HG02763 (cell line): ENCODE results near the gene VPS33B.
A peak's percentile ranks its signal among the peaks of the same experiment; 100 is the strongest.
"Not testable (repeated sequence)": the region's sequence is repeated elsewhere in the genome, so short reads cannot be mapped to it uniquely, and the experiment has no call there.

Source experiments
- ATAC-seq: cut with Tn5 transposase; IDR thresholded peaks from one replicate; pipeline ENCODE4 v1.9.1; 2021; ENCODE audit warnings: mild to moderate bottlenecking, moderate library complexity; ENCODE audit not compliant: unreplicated experiment

VPS33B gene

DNA sequence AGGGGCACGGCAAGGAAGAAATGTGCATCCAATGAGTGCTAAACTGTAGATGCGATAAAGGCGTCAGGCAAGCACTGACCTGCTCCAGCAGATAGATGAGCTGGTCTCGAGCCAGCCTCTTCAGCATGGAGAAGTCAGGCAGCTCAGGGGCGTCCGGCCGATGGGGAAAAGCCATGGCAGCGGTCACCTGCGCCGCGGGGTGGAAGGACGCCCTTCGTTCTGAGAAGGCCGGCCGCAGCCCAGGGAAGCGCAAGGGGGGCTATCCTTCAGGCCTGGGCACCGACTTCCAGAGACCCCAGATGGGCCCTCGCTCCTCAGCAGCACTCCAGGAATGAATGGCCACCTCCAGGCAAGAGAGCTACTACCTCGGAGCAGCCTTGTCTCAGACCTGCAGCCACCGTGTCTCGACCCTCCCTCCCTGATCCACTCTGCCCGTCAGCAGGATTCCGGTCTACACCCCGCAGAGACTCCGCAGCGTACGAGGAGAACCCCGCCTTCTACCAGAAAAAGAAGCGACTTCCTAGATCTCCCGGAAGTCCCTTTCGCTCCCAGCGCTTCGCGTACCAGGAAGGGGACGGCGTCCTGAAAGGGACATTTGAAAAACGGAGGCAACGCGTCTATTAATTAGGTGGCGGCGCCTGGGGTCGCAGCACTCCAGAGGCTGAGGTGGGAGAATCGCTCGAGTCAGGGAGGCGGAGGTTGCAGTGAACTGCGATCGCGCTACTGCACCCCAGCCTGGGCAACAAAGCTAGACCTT, at the start of gene VPS33B:
TSS of gene VPS33B (minus strand) at position 520 of the 757 bp plus-strand sequence. CDS start at position 175, 345 bp downstream.
- no peak for ATAC-seq

DNA sequence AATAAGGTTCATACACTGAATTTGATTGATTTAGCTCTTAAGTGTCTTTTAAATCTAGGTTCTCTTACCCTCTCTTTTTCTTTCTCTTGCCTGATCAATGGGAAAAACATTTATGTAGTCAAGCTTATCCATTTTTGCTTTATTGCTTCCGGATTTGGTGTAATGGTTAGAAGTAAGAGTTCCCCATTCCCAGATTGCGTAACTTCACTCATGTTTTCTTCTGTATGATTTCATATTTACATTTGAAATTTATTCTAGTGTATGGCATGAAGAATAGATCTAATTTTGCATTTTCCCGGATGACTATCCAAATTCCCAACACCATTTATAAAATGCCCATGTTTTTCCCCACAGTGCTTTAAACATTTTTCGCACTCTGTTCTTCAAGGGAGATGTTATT, 49.8 kb upstream of the VPS33B start:
- no peak for ATAC-seq

DNA sequence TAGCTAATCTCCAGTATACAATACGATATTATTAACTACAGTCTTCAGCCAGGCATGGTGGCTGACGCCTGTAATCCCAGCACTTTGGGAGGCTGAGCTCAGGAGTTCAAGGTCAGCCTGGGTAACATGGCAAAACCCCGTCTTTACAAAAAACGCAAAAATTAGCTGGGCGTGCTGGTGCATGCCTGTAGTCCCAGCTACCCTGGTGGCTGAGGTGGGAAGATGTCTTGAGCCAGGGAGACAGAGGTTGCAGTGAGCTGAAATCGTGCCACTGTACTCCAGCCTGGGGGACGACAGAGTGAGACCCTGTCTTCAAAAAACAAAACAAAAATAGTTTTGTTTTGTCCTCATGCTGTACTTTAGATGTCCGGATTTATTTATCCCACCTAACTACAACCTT, 48.5 kb upstream of the VPS33B start:
- ATAC-seq: no peak

DNA sequence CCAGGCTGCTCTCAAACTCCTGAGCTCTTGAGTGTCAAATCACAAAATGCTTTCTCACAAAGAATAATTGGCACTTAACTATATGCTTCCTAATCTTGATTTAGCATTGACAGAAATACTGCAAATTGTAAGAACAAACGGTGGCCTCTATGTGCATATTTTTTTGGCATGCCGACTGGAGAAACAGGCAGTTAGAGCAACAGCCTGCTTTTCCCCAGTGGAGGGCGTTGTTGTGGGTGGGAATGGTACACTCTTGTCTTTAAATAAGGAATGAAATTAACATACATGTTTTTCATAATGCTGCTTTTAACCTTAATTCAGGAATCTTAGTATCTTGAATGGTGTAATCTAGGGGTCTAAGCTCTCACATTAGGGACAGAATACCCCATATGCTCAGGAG, 46.6 kb upstream of the VPS33B start:
- ATAC-seq: no peak

DNA sequence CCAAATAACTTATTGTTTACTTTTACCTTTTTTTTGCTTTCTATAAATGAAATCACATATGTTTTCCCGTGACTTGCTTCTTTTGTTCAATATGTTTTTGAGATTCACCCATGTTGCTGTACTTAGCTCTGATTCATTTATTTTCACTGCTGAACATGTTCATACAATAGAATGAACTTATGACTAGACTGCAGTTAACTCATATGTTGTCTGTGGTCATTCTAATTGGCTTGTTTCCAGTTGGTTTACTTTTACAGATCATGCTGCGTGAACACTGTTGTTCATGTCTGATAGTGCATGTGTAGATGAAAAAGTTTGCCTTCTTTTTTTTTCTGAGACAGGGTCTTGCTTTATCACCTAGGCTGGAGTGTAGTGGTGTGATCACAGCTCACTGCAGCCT, 46.0 kb upstream of the VPS33B start:
- no peak for ATAC-seq

DNA sequence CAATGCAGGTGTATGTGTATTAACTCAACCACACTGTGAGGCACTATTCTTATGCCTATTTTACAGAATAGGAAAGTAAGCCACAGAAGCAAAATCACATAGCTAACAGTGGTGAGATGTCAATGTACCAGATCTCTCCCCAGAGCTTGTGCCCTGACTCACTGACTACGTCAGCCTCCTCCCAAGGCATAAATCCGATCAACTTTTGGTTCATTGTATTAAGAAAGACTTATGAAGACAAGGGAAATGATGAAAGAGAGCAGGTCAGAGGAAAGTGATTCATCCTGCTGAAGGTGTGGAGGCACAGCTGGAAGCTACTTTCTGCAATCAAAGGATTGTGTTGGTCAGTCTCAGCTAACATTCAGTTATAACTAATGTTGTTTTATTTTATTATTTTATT, 44.6 kb upstream of the VPS33B start:
- ATAC-seq: no peak

DNA sequence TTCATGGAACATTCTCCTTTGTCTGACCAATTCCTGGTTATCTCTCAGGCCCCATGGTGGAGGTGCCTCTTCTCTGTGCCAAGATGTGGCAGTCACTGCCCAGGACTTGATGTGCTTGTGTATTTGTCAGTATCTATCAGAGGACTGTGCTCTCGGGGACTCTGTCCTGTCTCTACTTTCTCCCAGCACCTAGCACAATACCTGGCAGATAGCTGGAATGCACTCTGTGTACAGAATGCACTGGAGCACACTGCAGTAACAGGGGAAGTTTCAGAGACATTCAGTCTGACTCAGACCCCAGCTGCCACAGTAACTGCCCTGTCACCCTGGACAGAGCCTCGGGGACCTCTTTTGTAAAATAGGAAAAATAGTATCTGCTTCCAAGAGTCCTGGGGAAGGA, 43.1 kb upstream of the VPS33B start:
- ATAC-seq: no peak

DNA sequence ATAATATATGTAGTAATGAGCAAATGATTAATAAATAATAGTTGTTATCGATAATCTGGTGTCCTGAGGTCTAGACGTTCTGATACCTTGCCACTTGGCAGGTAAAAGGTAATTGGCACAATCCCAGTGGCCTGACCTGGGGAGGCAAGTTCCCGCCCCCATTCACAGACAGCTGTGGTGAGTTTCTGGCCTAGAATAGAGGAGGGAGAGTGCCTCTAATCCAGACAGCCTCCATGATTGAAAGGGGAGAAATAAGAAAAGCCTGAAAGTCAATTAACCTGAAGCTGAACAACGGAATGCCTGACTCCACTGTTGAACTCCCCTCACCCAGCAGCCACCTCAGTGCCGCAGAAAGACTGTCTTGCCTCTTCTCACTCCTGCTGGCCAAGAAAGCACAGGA, 39.6 kb upstream of the VPS33B start:
- no peak for ATAC-seq

DNA sequence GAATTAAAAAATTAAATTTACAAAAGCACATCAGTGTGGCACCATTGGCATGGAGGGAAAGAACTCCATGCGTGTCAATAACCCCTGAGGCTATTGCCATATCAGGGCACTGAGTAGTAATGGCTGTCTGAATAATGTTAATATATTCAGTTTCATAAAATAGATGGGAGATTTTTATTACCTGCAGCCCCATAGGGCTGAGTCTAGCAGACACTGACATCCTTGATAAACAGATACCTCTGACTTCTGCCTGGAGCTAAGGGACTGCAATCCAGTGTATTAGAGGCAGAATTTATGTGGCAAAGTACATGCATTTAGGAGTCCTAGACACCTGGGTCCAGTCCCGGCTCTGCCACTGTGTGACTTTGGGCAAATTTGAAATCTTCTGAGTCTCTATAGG, 38.8 kb upstream of the VPS33B start:
- ATAC-seq: no peak

DNA sequence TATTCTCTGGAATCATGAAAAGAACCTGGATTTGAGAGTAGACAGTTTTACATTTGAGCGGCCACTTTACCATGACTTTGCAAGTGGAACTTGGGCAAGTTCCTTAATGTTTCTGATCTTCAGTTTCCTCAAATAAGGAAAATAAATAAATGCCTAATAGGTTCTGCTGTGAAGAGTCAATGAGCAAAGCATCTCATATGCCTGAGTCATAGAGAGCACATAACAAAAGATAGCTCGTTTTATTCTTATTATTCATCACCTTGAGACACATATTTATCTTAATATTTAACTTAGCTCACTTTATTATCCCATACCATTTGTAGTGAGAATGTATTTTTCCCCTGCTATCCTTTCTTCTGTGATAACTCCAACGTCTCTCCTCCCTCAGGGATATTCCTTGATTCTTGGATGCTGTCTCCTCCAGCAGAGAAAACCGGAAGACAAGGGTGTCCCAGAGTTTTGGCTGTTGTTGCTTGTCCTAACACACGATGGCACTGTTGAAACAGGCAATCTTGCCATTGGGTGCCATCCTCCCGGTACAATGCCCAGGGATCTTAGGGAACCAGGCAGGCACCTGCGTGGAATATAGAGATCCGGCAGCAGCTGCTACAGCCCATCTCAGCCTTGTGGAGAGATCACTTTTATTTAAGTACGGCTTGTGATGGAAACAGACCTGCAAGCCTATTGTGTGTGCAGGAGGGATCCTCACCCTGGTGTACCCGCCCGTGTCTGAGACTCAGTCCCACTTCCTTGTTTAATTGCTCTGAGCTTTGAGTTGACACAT, 33.3 kb upstream of the VPS33B start:
- no peak for ATAC-seq

DNA sequence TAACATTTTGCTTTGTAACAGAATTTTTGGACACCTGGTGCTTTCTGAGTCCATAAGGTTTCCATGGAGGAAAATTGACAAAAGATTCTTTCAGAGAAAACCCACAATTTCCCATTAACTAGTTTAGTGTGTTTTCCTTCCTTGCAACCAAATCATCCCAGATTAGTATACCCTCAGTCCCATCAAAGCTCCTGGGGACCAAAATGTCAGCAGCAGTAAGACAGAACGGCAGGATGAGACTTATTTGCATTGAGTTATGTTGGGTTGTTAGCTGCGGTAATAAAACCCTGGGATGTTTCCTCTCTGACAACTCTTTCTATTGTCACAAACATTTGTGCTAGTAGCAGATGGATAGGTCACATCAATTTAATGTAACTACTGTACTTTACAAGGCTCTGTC, 32.4 kb upstream of the VPS33B start:
- ATAC-seq: no peak

DNA sequence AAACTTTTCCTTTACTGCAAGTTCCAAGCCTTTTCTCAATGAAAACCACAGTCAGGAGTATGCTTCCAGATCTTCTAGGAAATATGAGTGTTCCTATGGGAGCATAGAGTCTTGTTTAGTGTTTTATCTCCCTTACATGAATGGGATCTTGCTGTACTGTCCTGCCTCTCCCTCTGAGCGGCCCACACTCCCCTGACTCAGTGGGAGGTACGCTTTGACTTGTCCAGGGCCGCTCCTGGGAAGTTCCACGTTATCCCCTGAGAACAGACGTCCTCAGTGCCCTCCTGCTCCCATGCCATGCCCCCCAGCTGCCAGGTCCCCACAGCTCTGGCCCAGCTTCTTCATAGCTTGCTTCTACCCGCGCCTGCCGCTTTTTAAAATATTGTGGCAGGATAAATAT, 28.9 kb upstream of the VPS33B start:
- no peak for ATAC-seq

DNA sequence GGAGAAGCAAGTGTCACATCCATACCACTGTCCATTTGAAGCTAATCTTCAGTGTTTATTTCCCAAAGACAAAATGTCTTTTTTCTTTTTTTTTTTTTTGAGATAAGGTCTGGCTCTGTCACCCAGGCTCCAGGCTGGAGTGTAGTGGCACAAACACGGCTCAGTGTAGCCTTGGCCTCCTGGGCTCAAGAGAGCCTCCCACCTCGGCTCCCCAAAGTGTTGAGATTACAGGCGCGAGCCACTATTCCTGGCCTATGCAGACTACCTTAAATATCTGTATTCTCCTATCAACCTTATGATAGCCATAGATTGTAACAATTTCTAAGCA, 27.7 kb upstream of the VPS33B start:
- ATAC-seq: peak; percentile 22

DNA sequence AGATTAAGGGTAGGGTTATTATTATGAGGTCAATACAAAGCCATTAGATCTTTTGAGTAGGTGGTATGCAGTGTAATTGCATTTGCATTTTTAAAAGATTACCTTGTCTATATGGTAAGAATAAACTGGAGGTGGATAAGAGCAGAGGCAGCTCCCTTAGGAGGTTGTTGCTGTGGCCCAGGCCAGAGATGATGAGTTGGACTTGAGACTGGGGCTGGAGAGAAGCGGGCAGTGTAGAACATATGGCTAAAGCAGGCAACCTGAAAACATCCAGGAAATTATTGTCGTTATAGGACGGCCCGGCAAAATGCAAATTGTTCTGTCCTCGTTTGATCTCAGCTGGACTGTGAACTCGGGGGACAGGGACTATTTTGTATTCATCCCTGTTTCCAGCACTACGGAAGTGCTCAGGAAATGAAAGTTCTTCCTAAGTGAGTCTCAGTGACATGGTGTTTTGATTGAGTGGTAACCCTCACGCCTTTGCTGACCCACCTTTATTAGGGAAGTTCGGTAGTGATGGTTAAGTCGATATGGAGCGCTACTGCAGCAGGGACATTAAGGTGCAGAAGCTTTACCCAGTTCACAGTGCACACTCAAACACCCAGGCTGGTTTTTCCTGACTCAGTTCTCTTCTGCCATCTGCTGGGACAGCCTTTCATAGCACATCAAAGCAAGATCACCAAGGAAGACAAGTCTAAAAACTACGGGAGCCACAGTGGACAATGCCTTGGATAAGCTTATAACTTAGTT, 27.2 kb upstream of the VPS33B start:
- peak; percentile 50 for ATAC-seq

DNA sequence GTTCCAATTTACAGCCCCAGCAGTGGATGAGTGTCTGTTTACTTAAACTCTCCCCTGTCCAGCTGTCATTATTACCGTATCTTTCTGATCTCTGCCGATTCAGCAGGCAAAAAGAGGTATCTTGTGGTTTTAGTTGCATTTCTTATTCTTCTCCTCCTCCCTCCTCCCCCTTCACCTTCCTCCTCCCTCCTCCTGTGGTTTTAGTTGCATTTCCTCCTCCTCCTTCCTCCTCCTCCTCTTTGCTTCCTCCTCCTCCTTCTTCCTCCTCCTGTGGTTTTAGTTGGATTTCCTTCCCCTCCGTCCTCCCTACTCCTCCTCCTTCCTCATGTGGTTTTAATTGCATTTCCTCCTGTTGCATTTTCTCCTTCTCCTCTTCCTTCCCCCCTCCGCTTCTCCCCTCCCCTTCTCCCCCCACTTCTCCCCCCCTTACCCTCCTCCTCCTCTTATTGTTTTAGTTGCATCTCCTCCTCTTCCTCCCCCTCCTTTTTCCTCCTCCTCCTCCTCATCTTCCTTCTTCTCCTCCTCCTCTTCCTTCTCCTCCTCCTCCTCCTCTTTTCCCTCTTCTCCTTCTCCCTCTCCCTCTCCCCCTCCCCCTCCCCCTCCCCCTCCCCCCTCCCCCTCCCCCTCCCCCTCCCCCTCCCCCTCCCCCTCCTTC, 25.3 kb upstream of the VPS33B start:
- ATAC-seq: no peak

DNA sequence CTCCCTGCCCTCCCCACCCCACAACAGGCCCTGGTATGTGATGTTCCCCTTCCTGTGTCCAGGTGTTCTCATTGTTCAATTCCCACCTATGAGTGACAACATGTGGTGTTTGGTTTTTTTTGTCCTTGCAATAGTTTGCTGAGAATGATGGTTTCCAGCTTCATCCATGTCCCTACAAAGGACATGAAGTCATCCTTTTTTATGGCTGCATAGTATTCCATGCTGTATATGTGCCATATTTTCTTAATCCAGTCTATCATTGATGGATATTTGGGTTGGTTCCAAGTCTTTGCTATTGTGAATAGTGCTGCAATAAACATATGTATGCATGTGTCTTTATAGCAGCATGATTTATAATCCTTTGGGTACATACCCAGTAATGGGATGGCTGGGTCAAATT, 23.7 kb upstream of the VPS33B start:
- not testable (repeated sequence) for ATAC-seq

DNA sequence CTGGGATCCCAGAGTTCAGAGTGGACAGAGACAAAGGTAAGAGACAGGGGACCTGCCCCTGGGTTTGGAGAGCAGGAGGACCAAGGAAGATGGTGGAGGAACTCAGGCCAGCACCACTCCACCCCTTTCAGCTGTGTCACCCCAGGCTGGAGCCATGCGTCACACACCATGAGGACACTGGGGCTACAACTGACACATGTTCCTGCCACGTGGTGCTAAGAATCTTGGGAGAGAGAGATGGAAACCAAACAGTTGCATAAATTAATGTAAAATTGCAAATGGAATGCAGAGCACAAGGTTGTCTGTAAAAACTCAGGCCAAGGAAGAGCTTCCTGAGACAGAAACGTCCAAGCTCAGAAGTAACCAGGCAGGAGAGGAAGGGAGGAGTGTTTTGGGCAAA, 22.7 kb upstream of the VPS33B start:
- no peak for ATAC-seq

DNA sequence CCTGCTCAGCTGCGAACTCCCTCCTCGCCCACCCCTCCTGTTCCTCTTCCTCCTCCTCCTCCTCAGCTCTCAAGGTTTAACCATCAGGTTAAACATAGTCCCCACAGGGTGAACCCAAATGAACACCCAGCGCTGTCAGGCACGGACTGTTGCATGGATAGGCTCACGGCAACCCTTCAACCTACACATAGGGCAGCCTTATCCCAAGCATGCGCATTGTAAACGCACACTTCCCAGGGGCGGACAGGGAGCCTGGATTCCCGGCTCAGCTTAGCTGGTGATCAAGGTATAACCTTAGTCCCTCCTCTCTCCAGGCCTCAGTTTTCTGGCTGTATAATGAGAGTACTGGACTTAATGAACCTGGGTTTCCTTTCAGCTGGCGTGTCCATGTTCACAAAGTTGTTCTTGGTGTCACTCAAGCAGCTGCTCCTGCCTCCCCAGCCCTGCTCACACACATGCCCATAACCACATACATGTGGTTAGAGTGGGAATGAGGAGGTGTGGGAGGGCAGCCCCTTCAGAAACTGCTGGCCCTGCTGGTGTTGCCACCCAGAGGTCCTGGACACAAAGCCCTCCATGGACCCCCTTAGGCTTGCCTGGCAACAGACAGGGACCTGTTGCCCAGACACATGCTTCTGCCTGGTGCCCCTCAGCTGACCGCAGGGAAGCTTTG, 20.9 kb upstream of the VPS33B start:
- no peak for ATAC-seq

DNA sequence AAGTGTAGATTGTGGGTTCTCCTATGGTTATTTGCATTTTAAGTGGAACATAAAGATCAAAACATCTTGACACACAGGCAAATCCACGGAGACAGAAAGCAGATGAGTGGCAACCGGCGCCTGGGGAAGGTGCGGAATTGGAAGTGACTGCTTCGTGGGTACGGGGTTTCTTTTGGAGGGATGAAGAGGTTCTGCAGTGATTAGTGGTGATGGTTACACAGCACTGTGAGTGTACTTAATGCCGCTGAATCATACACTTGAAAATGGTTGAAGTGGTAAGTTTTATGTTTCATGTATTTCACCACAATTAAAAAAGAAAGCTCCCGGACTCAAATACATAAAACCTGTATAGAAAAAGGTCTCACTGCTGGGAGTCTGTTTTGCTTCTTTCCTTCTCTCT, 18.5 kb upstream of the VPS33B start:
- no peak for ATAC-seq

DNA sequence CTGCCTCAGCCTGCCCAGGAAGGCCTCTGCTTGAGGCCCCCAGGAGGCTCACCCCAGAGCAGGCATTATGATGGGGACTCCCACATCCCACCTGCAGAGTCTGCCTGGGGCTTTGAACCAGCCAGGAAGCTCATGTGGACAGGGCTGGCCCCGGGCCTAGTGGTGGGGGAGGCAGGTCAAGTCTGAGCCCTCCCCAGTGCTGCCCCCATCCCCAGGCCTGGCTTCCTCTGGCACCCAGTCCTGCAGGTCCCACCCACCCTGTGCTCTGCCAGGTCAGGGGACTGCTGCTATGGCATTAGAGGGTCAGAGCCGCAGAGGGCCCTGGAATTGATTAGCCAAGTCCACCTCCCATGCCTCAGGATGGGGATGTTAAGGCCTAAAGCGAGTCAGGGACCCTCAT, 17.6 kb upstream of the VPS33B start:
- ATAC-seq: no peak
